Neural cell (in vitro differentiated cells): ENCODE results near the gene CEBPZ. TPM values are rescaled to one million over a fixed set of nuclear protein-coding genes. Genes with fewer than 3 reads are reported as not detected.

ENCODE experiments used
- H2AFZ ChIP-seq: fragments of 200-600, 300-800 bp; sonication (generic), shearing (Covaris generic); 2 replicates; pipeline ENCODE4 v1.6.0; 2014; ENCODE audit warnings: low read depth, mild to moderate bottlenecking, antibody characterized with exemption, low read length, moderate library complexity
- H3F3A ChIP-seq: fragments of 200-600 bp; shearing (Covaris generic); 2 replicates; pipeline ENCODE4 v1.6.1; 2016; ENCODE audit warnings: mild to moderate bottlenecking, moderate library complexity, mixed read lengths, antibody characterized with exemption, low read length; ENCODE audit not compliant: insufficient read depth, poor library complexity, severe bottlenecking
- H3K27ac ChIP-seq: fragments of 200-600, 300-800 bp; sonication (generic), shearing (Covaris generic); 2 replicates; pipeline ENCODE4 v1.5.1; 2014; ENCODE audit warnings: mild to moderate bottlenecking, low read length, moderate library complexity
- H3K27me3 ChIP-seq: fragments of 300-800, 200-600 bp; sonication (generic), shearing (Covaris generic); 2 replicates; pipeline ENCODE4 v1.6.0; 2014; ENCODE audit warnings: mild to moderate bottlenecking, low read depth, low read length, moderate library complexity; ENCODE audit not compliant: insufficient read depth
- H3K36me3 ChIP-seq: fragments of 300-800, 200-600 bp; sonication (generic), shearing (Covaris generic); 2 replicates; pipeline ENCODE4 v1.5.1; 2014; ENCODE audit warnings: mild to moderate bottlenecking, antibody characterized with exemption, low read length, moderate library complexity; ENCODE audit not compliant: insufficient read depth
- H3K4me2 ChIP-seq: fragments of 300-800, 200-600 bp; sonication (generic), shearing (Covaris generic); 2 replicates; pipeline ENCODE4 v1.6.0; 2014; ENCODE audit warnings: mild to moderate bottlenecking, low read length
- H3K4me3 ChIP-seq: fragments of 300-800, 200-600 bp; sonication (generic), shearing (Covaris generic); 2 replicates; pipeline ENCODE4 v1.5.1; 2014; ENCODE audit warnings: mild to moderate bottlenecking, low read length, moderate library complexity
- H3K79me2 ChIP-seq: fragments of 200-600 bp; shearing (Covaris generic); replicated peaks from 2 replicates; pipeline ENCODE4 v1.6.0; 2014; ENCODE audit warnings: mild to moderate bottlenecking, low read length, moderate library complexity; ENCODE audit not compliant: insufficient read depth
- H3K9ac ChIP-seq: fragments of 300-800, 200-600 bp; sonication (generic), shearing (Covaris generic); 2 replicates; pipeline ENCODE4 v1.6.1; 2016; ENCODE audit warnings: mild to moderate bottlenecking, low read length, mixed read lengths
- H3K9me2 ChIP-seq: fragments of 200-600 bp; shearing (Covaris generic); 2 replicates; pipeline ENCODE4 v1.6.1; 2016; ENCODE audit warnings: mild to moderate bottlenecking, low read length, mixed read lengths; ENCODE audit not compliant: insufficient read depth
- H3K9me3 ChIP-seq: fragments of 200-600, 300-800 bp; sonication (generic), shearing (Covaris generic); 2 replicates; pipeline ENCODE4 v1.6.1; 2016; ENCODE audit warnings: mild to moderate bottlenecking, mixed run types, low read length, moderate library complexity, mixed read lengths
- H4K20me1 ChIP-seq: fragments of 200-600 bp; shearing (Covaris generic); 2 replicates; pipeline ENCODE4 v1.6.1; 2016; ENCODE audit warnings: mild to moderate bottlenecking, mixed run types; ENCODE audit not compliant: insufficient read depth
- EP300 ChIP-seq: fragments of 450-650 bp; conservative IDR thresholded peaks from 2 replicates; pipeline ENCODE4 v1.6.1; 2014; ENCODE audit warnings: antibody characterized with exemption, mild to moderate bottlenecking, moderate library complexity; ENCODE audit not compliant: poor library complexity, severe bottlenecking
- EZH2 ChIP-seq: fragments of 200-600, 300-800 bp; shearing (Covaris generic), sonication (generic); IDR thresholded peaks from 2 replicates; pipeline ENCODE4 v1.6.1; 2014; ENCODE audit warnings: antibody characterized with exemption, low read length, borderline replicate concordance, mild to moderate bottlenecking; ENCODE audit not compliant: insufficient read depth, poor library complexity, severe bottlenecking
- MXI1 ChIP-seq: fragments of 450-650 bp; conservative IDR thresholded peaks from 2 replicates; pipeline ENCODE4 v1.6.1; 2014; ENCODE audit warnings: antibody characterized with exemption, mild to moderate bottlenecking; ENCODE audit not compliant: poor library complexity, severe bottlenecking
- POLR2AphosphoS5 ChIP-seq: IDR thresholded peaks from 2 replicates; pipeline ENCODE4 v1.6.1; 2012
- RAD21 ChIP-seq: fragments of 450-650 bp; conservative IDR thresholded peaks from 2 replicates; pipeline ENCODE4 v1.6.1; 2014; ENCODE audit warnings: antibody characterized with exemption, mild to moderate bottlenecking, moderate library complexity
- REST ChIP-seq: IDR thresholded peaks from 2 replicates; pipeline ENCODE4 v1.6.1; 2012; ENCODE audit warnings: borderline replicate concordance
- SMC3 ChIP-seq: fragments of 450-650 bp; conservative IDR thresholded peaks from 2 replicates; pipeline ENCODE4 v1.6.1; 2014; ENCODE audit warnings: antibody characterized with exemption, mild to moderate bottlenecking, moderate library complexity; ENCODE audit not compliant: poor library complexity
- TAF1 ChIP-seq: IDR thresholded peaks from 2 replicates; pipeline ENCODE4 v1.6.1; 2012; ENCODE audit warnings: low read depth
- polyA plus RNA-seq: library from polyadenylated mRNA; depleted of rRNA; stranded (reverse); fragments of >200 nt; gene quantifications from 2 replicates; pipeline ENCODE4 v1.2.3, GENCODE V29; 2014
- TF ChIP-seq, protein P1 (sequence below): fragments of 450-650 bp; IDR thresholded peaks from 2 replicates; pipeline ENCODE4 v1.5.1; 2014; ENCODE audit warnings: antibody characterized with exemption, mild to moderate bottlenecking, moderate library complexity; ENCODE audit not compliant: poor library complexity, severe bottlenecking

CEBPZ gene
- polyA plus RNA-seq, 1 donor from 2014 or later: 39.1 TPM

GRCh38 chr2:37244755-37245154 is 13.4 kb upstream of the CEBPZ start:
- no peak overlapping the region for H3K27ac ChIP-seq
- no peaks in the 10 kb centered on the region for H3K79me2 ChIP-seq
- no peaks in the 10 kb centered on the region for H3F3A ChIP-seq
- H3K9ac ChIP-seq: no peak overlapping the region
- no peak overlapping the region for H3K4me3 ChIP-seq
- H4K20me1 ChIP-seq: no peaks in the 10 kb centered on the region
- no peaks in the 10 kb centered on the region for H3K27me3 ChIP-seq
- TF ChIP-seq REST (no peak), MXI1 (no peak), TAF1 (no peak), RAD21 (no peak), EZH2 (no peak), SMC3 (no peak), POLR2AphosphoS5 (no peak), EP300 (no peak)
- TF ChIP-seq, protein P1, sequence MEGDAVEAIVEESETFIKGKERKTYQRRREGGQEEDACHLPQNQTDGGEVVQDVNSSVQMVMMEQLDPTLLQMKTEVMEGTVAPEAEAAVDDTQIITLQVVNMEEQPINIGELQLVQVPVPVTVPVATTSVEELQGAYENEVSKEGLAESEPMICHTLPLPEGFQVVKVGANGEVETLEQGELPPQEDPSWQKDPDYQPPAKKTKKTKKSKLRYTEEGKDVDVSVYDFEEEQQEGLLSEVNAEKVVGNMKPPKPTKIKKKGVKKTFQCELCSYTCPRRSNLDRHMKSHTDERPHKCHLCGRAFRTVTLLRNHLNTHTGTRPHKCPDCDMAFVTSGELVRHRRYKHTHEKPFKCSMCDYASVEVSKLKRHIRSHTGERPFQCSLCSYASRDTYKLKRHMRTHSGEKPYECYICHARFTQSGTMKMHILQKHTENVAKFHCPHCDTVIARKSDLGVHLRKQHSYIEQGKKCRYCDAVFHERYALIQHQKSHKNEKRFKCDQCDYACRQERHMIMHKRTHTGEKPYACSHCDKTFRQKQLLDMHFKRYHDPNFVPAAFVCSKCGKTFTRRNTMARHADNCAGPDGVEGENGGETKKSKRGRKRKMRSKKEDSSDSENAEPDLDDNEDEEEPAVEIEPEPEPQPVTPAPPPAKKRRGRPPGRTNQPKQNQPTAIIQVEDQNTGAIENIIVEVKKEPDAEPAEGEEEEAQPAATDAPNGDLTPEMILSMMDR: no peak
- H3K36me3 ChIP-seq: peaks cover 17% of the 10 kb centered on the region
- H3K9me3 ChIP-seq: no peaks in the 10 kb centered on the region
- H3K9me2 ChIP-seq: no peaks in the 10 kb centered on the region
- H3K4me2 ChIP-seq: no peak overlapping the region
- H2AFZ ChIP-seq: no peak overlapping the region

DNA sequence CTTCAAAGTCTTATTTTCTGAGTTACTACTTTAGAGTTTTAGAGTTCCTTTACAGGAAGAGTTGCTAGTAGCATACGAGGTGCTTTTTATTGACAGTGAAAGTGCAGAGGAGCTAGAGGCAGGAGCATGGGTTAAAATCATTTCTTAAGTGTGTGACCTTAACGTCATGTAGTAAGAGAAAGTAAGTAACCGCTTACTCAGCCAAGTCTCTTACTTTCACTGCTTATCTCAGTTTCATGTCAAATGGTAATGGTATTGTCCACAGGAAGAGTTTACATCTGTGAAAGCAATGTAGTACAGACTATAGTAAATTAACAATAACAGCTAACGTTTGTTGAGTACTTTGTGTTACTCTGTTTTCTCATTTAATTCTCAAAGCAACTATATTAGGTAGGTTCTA is 12.6 kb upstream of the CEBPZ start:
- no peaks in the 10 kb centered on the region for H3K9me2 ChIP-seq
- H2AFZ ChIP-seq: no peak overlapping the region
- no peak overlapping the region for H3K4me3 ChIP-seq
- no peak for TF ChIP-seq TAF1
- no peak for TF ChIP-seq RAD21
- TF ChIP-seq POLR2AphosphoS5: no peak
- TF ChIP-seq, protein P1: no peak
- TF ChIP-seq MXI1: no peak
- H3K4me2 ChIP-seq: no peak overlapping the region
- no peak overlapping the region for H3K27ac ChIP-seq
- H3K79me2 ChIP-seq: no peaks in the 10 kb centered on the region
- H3K36me3 ChIP-seq: peaks cover 17% of the 10 kb centered on the region
- no peaks in the 10 kb centered on the region for H3K27me3 ChIP-seq
- no peaks in the 10 kb centered on the region for H4K20me1 ChIP-seq
- H3K9ac ChIP-seq: no peak overlapping the region
- H3F3A ChIP-seq: no peaks in the 10 kb centered on the region
- H3K9me3 ChIP-seq: no peaks in the 10 kb centered on the region
